Neuron (in vitro differentiated cells): ENCODE data around the gene GBA2.
A peak's percentile ranks its signal among the peaks of the same experiment; 100 is the strongest.

Source experiments
- H2AFZ ChIP-seq: one replicate; pipeline ENCODE4 v1.6.1; 2013; ENCODE audit warnings: low read depth, mild to moderate bottlenecking, inconsistent platforms, low read length, moderate library complexity
- H3K27me3 ChIP-seq: one replicate; pipeline ENCODE4 v1.6.1; 2013; ENCODE audit warnings: low read length; ENCODE audit not compliant: insufficient read depth
- H3K36me3 ChIP-seq: one replicate; pipeline ENCODE4 v1.6.1; 2013; ENCODE audit warnings: low read length; ENCODE audit not compliant: insufficient read depth
- H3K4me1 ChIP-seq: one replicate; pipeline ENCODE4 v1.6.1; 2013; ENCODE audit warnings: low read length; ENCODE audit not compliant: insufficient read depth
- H3K4me3 ChIP-seq: 2 replicates; pipeline ENCODE4 v1.5.1; 2013; ENCODE audit warnings: mild to moderate bottlenecking, low read length, moderate library complexity
- H3K9me3 ChIP-seq: one replicate; pipeline ENCODE4 v1.6.1; 2013; ENCODE audit warnings: low read length

Gene GBA2

GRCh38 chr9:35748858-35749514, at the start of gene GBA2, which contains the start of gene RGP1:
Gene GBA2 (minus strand): TSS chr9:35749228. CDS start chr9:35748704, 524 bp downstream.
Gene RGP1 (plus strand): TSS chr9:35749287. CDS start chr9:35749756, 469 bp downstream.
- Histone ChIP-seq H3K27me3 (no peaks in the 10 kb centered on the region), H2AFZ (peak within 1 kb of the TSS; percentile 88), H3K36me3 (peaks cover 49% of the 10 kb centered on the region), H3K4me3 (peak within 1 kb of the TSS; percentile 96), H3K4me1 (peaks cover 35% of the 10 kb centered on the region), H3K9me3 (no peaks in the 10 kb centered on the region)

- peaks cover 19% of the 10 kb centered on the region for H3K27me3 ChIP-seq
- H3K4me3 ChIP-seq: no peak overlapping the region
- no peak overlapping the region for H2AFZ ChIP-seq
- H3K4me1 ChIP-seq: no peaks in the 10 kb centered on the region
- no peaks in the 10 kb centered on the region for H3K9me3 ChIP-seq
- no peaks in the 10 kb centered on the region for H3K36me3 ChIP-seq
Observed at GRCh38 chr9:35797311-35798109, 48.5 kb upstream of the GBA2 start.

- no peaks in the 10 kb centered on the region for H3K36me3 ChIP-seq
- no peaks in the 10 kb centered on the region for H3K4me1 ChIP-seq
- no peak overlapping the region for H2AFZ ChIP-seq
- no peak overlapping the region for H3K4me3 ChIP-seq
- no peaks in the 10 kb centered on the region for H3K9me3 ChIP-seq
- peaks cover 9% of the 10 kb centered on the region for H3K27me3 ChIP-seq
Observed at GRCh38 chr9:35795695-35796094, 46.7 kb upstream of the GBA2 start.

- Histone ChIP-seq H3K4me1 (peaks cover 7% of the 10 kb centered on the region), H3K4me3 (no peak overlapping the region), H2AFZ (no peak overlapping the region), H3K9me3 (no peaks in the 10 kb centered on the region), H3K27me3 (peaks cover 6% of the 10 kb centered on the region), H3K36me3 (no peaks in the 10 kb centered on the region)
Observed at GRCh38 chr9:35793461-35793860, 44.4 kb upstream of the GBA2 start.

GRCh38 chr9:35792826-35793225, 43.8 kb upstream of the GBA2 start:
- no peaks in the 10 kb centered on the region for H3K9me3 ChIP-seq
- H3K36me3 ChIP-seq: no peaks in the 10 kb centered on the region
- H2AFZ ChIP-seq: no peak overlapping the region
- peaks cover 7% of the 10 kb centered on the region for H3K4me1 ChIP-seq
- H3K4me3 ChIP-seq: no peak overlapping the region
- H3K27me3 ChIP-seq: peaks cover 6% of the 10 kb centered on the region

- H2AFZ ChIP-seq: no peak overlapping the region
- no peaks in the 10 kb centered on the region for H3K36me3 ChIP-seq
- no peaks in the 10 kb centered on the region for H3K9me3 ChIP-seq
- H3K4me1 ChIP-seq: peaks cover 7% of the 10 kb centered on the region
- H3K27me3 ChIP-seq: peaks cover 6% of the 10 kb centered on the region
- H3K4me3 ChIP-seq: no peak overlapping the region
Observed at GRCh38 chr9:35792024-35792813, 43.2 kb upstream of the GBA2 start.

- H3K27me3 ChIP-seq: peaks cover 3% of the 10 kb centered on the region
- no peaks in the 10 kb centered on the region for H3K36me3 ChIP-seq
- H3K4me3 ChIP-seq: no peak within 1 kb of the TSS
- no peaks in the 10 kb centered on the region for H3K9me3 ChIP-seq
- H3K4me1 ChIP-seq: peaks cover 7% of the 10 kb centered on the region
- H2AFZ ChIP-seq: peak within 1 kb of the TSS; percentile 10
Observed at GRCh38 chr9:35791297-35791921, 42.4 kb upstream of the GBA2 start, which contains the start of gene NPR2. Gene NPR2 (plus strand): TSS chr9:35791591. CDS start chr9:35792409, 818 bp downstream.

GRCh38 chr9:35790385-35791296, 41.6 kb upstream of the GBA2 start:
- Histone ChIP-seq H3K9me3 (no peaks in the 10 kb centered on the region), H3K4me1 (peaks cover 7% of the 10 kb centered on the region), H2AFZ (peak overlapping the region; percentile 10), H3K27me3 (peaks cover 3% of the 10 kb centered on the region), H3K36me3 (no peaks in the 10 kb centered on the region), H3K4me3 (no peak overlapping the region)

GRCh38 chr9:35790025-35790384, 41.0 kb upstream of the GBA2 start:
- Histone ChIP-seq H2AFZ (no peak overlapping the region), H3K36me3 (no peaks in the 10 kb centered on the region), H3K27me3 (peaks cover 3% of the 10 kb centered on the region), H3K9me3 (no peaks in the 10 kb centered on the region), H3K4me1 (peaks cover 7% of the 10 kb centered on the region), H3K4me3 (no peak overlapping the region)

- Histone ChIP-seq H3K36me3 (no peaks in the 10 kb centered on the region), H3K4me3 (no peak overlapping the region), H3K9me3 (no peaks in the 10 kb centered on the region), H3K4me1 (peaks cover 7% of the 10 kb centered on the region), H2AFZ (no peak overlapping the region), H3K27me3 (peaks cover 3% of the 10 kb centered on the region)
Observed at GRCh38 chr9:35789541-35789940, 40.5 kb upstream of the GBA2 start.

- H3K27me3 ChIP-seq: no peaks in the 10 kb centered on the region
- H2AFZ ChIP-seq: no peak overlapping the region
- H3K36me3 ChIP-seq: no peaks in the 10 kb centered on the region
- H3K4me3 ChIP-seq: no peak overlapping the region
- H3K9me3 ChIP-seq: no peaks in the 10 kb centered on the region
- H3K4me1 ChIP-seq: no peaks in the 10 kb centered on the region
Observed at GRCh38 chr9:35783418-35783817, 34.4 kb upstream of the GBA2 start.

- H3K36me3 ChIP-seq: no peaks in the 10 kb centered on the region
- H2AFZ ChIP-seq: no peak overlapping the region
- H3K4me3 ChIP-seq: no peak overlapping the region
- H3K4me1 ChIP-seq: peaks cover under 1% of the 10 kb centered on the region
- H3K9me3 ChIP-seq: no peaks in the 10 kb centered on the region
- H3K27me3 ChIP-seq: no peaks in the 10 kb centered on the region
Observed at GRCh38 chr9:35781066-35781465, 32.0 kb upstream of the GBA2 start.
